Ammon's horn (tissue), 1 donor: ENCODE data around the gene RHBDF1.

Experiments
- DNase-seq: peaks from one replicate; pipeline ENCODE4 v3.0.0-alpha.2; 2016; ENCODE audit warnings: low spot score

RHBDF1 gene

GRCh38 chr16:72561-73548 is at the start of gene RHBDF1:
RHBDF1 (minus strand) TSS chr16:72631; CDS start chr16:65015, 7,616 bp downstream.
- no peak for DNase-seq

GRCh38 chr16:120756-121155 is 48.3 kb upstream of the RHBDF1 start:
- DNase-seq: no peak

DNA sequence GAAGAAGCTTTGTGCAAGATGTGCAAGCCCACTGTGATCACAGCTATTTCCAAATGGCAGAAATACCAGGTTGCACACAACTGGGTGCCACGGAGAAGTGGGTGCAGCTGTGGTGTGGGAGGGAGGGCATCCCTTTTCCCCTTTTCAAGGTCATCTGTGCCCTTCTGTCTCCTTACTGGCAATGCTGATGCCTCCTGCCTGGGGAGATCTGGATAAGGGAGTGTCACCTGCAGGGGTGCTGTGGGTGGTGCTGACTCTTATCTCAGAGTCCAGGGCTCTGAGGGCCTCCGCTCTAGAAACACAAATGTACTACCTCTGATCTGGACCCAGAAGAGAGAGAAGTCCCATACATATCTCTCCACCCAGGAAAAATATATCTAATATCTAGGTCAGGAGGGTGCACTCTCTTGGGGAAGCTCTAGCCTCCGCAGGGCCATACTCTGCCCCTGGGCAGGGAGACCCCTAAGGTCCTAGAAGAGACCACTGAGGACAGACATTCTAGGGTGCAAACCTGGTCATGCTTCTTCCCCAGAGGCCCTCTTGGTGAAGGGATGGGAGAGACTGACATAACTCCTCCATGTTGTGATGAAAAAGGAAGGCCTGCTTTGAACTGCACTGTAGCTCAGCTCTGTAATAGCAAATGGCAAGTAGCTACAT is 47.5 kb upstream of the RHBDF1 start:
- no peak for DNase-seq

DNA sequence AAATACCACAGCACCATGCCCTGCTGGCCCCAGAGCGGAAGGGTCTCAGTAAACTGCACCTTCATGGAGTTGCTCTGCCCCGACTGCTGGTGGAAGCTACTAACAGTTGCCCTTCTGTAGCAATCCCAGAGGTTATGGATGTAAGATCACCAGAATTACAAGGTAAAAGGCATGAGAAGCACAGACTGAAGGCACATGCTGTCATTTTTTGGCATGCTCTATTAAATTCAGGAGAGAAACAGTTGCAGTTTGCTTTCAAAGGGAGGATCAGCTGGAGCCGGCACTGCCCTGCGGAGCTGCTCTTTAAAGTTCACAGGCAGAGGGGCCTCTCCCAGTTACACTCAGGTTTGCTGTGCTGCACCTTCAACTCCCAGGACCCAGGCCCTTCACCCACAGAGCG is 46.9 kb upstream of the RHBDF1 start:
- DNase-seq: no peak

DNA sequence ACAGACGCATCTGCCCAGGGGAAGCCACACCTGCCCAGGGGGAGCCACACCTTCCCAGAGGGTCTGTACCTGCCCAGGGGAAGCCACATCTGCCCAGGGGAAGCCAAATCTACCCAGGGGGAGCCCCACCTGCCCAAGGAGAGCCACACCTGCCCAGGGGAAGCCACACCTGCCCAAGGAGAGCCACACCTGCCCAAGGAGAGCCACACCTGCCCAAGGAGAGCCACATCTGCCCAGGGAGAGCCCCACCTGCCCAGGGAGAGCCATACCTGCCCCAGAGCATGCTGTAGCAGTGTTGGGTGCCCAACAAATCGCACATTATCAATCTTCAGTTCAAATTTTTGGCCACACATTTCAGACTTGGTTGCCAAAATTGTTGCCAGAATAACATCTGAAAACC is 46.4 kb upstream of the RHBDF1 start:
- no peak for DNase-seq

GRCh38 chr16:117379-118365 is 45.2 kb upstream of the RHBDF1 start:
- DNase-seq: peak; percentile 61

DNA sequence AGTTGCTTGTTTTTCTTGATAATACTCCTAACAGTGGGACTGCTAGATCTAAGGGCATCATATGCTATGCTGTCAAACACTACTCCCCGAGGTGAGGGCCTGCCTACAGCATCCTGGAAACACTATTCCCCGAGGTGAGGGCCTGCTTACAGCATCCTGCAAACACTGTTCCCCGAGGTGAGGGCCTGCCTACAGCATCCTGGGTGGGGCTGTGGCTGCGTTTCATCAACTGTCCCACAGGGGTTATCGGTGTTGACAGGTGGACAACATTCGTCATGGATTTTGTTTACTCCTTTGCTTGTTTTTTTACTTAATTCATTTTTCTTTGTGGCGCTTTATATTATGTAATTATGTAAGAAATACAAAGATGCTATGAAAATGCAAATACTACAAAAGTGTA is 43.6 kb upstream of the RHBDF1 start:
- no peak for DNase-seq

DNA sequence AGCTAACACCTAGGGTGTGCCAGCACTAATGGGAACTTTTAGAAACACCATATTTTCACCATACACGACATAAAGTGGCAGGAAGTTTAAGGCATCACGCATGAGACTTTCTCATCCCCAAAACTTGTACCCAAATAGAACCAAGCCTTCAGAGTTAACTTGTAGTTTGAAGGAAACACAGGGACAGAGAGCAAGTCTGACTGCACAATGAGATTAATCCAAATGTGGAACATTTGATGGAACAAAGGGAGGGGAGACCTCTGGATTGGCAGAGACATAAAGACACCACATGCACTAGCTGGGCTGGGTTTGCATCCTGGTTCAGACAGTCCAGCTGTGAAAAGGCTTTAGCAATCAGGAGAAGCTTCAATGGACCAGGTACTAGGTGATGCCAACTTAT is 41.9 kb upstream of the RHBDF1 start:
- DNase-seq: no peak

DNA sequence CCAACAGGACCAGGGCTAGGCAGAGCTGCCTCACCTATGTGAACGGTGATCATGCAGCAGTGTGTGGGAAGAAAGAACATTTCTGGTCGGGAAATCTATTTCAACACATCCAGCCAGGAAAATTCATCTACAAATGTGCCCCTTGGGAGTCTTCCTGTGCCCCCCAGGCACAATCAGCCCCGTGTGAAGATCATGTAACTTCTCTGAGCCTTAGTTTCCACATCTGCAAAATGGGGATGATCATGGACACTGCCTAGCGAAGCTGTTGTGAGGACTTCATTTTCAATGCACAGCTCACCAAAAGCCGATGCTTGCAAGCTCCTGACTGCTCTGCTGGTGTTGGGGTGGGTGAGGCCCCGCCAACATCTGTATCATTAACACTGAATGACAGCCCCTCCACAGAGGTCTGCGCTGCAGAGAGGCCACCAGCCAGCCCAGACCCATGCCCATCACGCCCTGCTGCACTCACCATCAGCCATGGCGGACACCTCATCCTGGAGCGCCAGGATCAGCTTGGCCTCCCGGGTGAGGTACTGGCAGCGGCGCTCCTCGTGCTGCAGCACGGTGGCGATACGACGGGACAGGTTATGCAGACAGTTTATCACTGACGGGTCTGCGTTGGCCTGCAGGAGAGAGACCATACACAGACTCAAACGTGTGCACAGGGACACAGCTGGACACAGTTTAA is 39.9 kb upstream of the RHBDF1 start:
- no peak for DNase-seq

- DNase-seq: peak; percentile 92
Measured at GRCh38 chr16:106623-107324, 34.3 kb upstream of the RHBDF1 start.

DNA sequence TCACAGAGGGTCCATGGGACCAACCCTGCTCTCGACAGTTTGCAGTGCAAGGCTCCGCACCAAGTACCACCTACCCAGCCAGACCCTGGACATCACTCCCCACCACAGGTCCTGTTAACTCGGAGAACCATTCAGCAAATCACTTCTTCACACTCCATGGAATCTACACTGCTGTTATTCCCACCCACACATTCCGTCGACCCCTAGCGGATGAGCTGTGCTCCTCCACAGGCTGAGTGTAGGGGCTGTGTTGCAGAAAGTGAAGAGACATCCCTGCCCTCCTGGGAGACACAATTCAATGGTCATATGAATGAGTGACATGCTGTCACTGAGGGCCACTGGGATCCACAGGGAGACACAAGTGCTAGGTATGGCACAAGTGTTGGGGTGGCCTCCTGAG is 33.1 kb upstream of the RHBDF1 start:
- DNase-seq: no peak

GRCh38 chr16:104928-105327 is 32.5 kb upstream of the RHBDF1 start:
- DNase-seq: no peak

DNA sequence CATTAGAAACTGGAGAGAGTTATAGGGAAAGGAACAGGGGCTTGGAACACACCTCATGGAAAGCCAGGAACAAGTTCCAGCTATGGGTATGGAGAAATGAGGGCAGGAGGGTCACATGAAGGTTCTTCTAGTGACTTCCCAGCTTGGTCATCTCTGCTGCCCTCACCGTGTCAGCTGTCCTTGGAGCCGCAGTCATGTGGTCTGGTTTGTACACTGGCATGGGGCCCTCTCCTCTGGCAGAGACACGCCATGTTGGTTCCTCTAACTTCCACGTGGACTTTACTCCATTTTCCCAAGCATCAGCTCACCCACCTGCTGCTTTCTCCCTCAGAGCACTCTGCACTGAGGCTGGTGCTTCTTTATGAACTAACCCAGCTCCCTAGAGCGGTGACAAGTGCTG is 31.9 kb upstream of the RHBDF1 start:
- no peak for DNase-seq

- peak; percentile 75 for DNase-seq
Measured at GRCh38 chr16:102060-102855, 29.8 kb upstream of the RHBDF1 start.

- no peak for DNase-seq
Measured at GRCh38 chr16:101586-101985, 29.2 kb upstream of the RHBDF1 start.

DNA sequence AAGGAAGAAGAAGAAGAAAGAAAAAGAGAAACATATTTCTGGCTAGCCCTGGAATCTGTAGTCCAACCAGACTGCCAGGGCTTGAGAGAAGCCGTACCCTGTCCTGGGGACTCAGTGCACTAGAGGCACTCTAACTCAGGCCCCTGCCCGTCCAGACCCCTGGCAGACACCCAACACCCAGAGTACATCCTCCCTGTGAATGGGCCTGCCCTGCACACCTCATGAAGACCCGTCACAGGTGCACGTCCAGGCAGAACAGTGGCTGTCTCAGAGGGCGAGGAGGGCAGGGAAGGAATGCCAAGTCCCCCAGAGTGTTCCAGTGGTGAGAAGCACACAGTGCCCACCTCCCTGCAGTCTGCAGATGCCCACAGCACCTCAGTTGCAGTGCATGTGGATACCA is 28.6 kb upstream of the RHBDF1 start:
- DNase-seq: no peak

GRCh38 chr16:97822-98221 is 25.4 kb upstream of the RHBDF1 start:
- DNase-seq: no peak

DNA sequence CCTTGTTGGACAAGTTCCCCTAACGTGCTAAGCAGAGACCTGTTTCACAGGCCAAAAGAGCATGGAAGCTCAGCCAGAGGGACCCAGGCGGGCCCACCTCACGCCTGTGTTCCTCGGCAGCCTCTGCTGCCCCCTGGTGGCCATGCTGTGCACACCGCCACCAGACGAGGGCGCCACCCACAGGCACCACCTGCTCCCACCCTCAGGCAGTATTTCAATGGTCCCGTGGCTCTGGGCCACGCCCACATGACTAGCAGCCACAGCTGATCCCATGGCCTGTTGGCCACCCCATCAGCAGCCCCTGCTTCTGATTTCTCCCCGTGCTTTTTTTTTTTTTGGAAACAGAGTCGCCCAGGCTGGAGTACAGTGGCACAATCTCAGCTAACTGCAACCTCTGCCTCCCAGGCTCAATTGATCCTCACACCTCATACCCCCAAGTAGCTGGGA is 24.5 kb upstream of the RHBDF1 start:
- peak; percentile 93 for DNase-seq

- no peak for DNase-seq
Measured at GRCh38 chr16:94918-95265, 22.5 kb upstream of the RHBDF1 start.
